HepG2 (cell line): ENCODE data around the gene ADGRB2. TPM values are rescaled to one million over a fixed set of nuclear protein-coding genes. Genes with fewer than 3 reads are reported as not detected.

Source experiments
- AKNA ChIP-seq: sonication (generic); formaldehyde crosslinking; IDR thresholded peaks from 2 replicates; pipeline ENCODE4 v1.4.0; 2020; ENCODE audit warnings: missing genetic modification reagents, borderline replicate concordance
- KDM4B ChIP-seq: sonication (generic); formaldehyde crosslinking; IDR thresholded peaks from 2 replicates; pipeline ENCODE4 v1.4.0; 2020; ENCODE audit warnings: missing genetic modification reagents
- NAIF1 ChIP-seq: sonication (generic); formaldehyde crosslinking; IDR thresholded peaks from 2 replicates; pipeline ENCODE4 v1.5.0; 2020; ENCODE audit warnings: mild to moderate bottlenecking, missing genetic modification reagents, borderline replicate concordance
- REST ChIP-seq, 2 experiments: IDR thresholded peaks; 2 replicates each; pipeline ENCODE4 v1.6.1; 2011 to 2012; ENCODE audit warnings: low read length in 2 of 2, borderline replicate concordance in 1 of 2, low read depth in 1 of 2, mild to moderate bottlenecking in 1 of 2, moderate library complexity in 1 of 2
- TEAD2 ChIP-seq: sonication (generic); formaldehyde crosslinking; IDR thresholded peaks from 2 replicates; pipeline ENCODE4 v1.9.0; 2021; ENCODE audit warnings: missing genetic modification reagents
- THAP7 ChIP-seq: sonication (generic); formaldehyde crosslinking; IDR thresholded peaks from 2 replicates; pipeline ENCODE4 v1.8.1; 2023; ENCODE audit warnings: mild to moderate bottlenecking, missing genetic modification reagents
- TMF1 ChIP-seq: sonication (generic); formaldehyde crosslinking; IDR thresholded peaks from 2 replicates; pipeline ENCODE4 v1.8.1; 2022; ENCODE audit warnings: low read depth, missing genetic modification reagents
- XRCC5 ChIP-seq: fragments of 200-400 bp; formaldehyde crosslinking; optimal IDR thresholded peaks from 2 replicates; pipeline ENCODE3; 2017; ENCODE audit warnings: mild to moderate bottlenecking, low read length
- ZBTB33 ChIP-seq: sonication (generic); formaldehyde crosslinking; IDR thresholded peaks from 2 replicates; pipeline ENCODE4 v1.4.0; 2020; ENCODE audit warnings: missing genetic modification reagents
- ZFP36L2 ChIP-seq: sonication (generic); formaldehyde crosslinking; IDR thresholded peaks from 2 replicates; pipeline ENCODE4 v1.4.0; 2020; ENCODE audit warnings: missing genetic modification reagents
- ZFP62 ChIP-seq: sonication (generic); formaldehyde crosslinking; IDR thresholded peaks from 2 replicates; pipeline ENCODE4 v1.4.0; 2020; ENCODE audit warnings: missing genetic modification reagents
- ZNF484 ChIP-seq: sonication (generic); formaldehyde crosslinking; IDR thresholded peaks from 2 replicates; pipeline ENCODE4 v1.5.1; 2020; ENCODE audit warnings: mild to moderate bottlenecking, low read depth, missing genetic modification reagents, borderline replicate concordance
- ZNF777 ChIP-seq: sonication (generic); formaldehyde crosslinking; IDR thresholded peaks from 2 replicates; pipeline ENCODE4 v1.4.0; 2020; ENCODE audit warnings: missing genetic modification reagents
- ZNF781 ChIP-seq: sonication (generic); formaldehyde crosslinking; IDR thresholded peaks from 2 replicates; pipeline ENCODE4 v1.5.1; 2020; ENCODE audit warnings: borderline replicate concordance, mild to moderate bottlenecking, missing genetic modification reagents; ENCODE audit errors: not compliant biosample characterization
- ZSCAN29 ChIP-seq: sonication (generic); formaldehyde crosslinking; conservative IDR thresholded peaks from 2 replicates; pipeline ENCODE4 v1.4.0; 2020; ENCODE audit warnings: mild to moderate bottlenecking, missing genetic modification reagents
- polyA plus RNA-seq, 8 experiments: library from polyadenylated mRNA; depleted of rRNA in 3 of 8; stranded (reverse) in 7 of 8; unstranded in 1 of 8; fragments of >200 nt; fragmentation: Illumina TruSeq in 4 of 8; extraction: Trizol in 4 of 8; gene quantifications; 2 replicates each; pipeline versions ENCODE4 v1.2.1 to v1.2.3, GENCODE V29; 2011 to 2016; ENCODE audit warnings: low read depth in 4 of 8, missing spikeins in 1 of 8, mixed read lengths in 1 of 8; ENCODE audit not compliant: insufficient read depth in 1 of 8
- total RNA-seq, 5 experiments: library from RNA; depleted of rRNA; stranded (reverse); fragments of >200 nt; fragmentation: Illumina TruSeq; extraction: Trizol; gene quantifications; 2 replicates each; pipeline ENCODE4 v1.2.3, GENCODE V29; 2016; ENCODE audit warnings: low read depth in 1 of 5

The ADGRB2 gene
- total and polyA plus RNA-seq, 2 of the 13 experiments (the other 11 are each of a cell fraction or from before 2014, with no cell fraction given), result 0.03 to 0.09 TPM

- no peak for TF ChIP-seq KDM4B (CRISPR knock-in tag)
- no peak for TF ChIP-seq THAP7 (CRISPR knock-in tag)
- TF ChIP-seq AKNA (CRISPR knock-in tag), result no peak
- TF ChIP-seq XRCC5, result peak; percentile 82
- TF ChIP-seq ZSCAN29, result 0 out of 2 replicates have a peak, but pooled peaks have one; percentile 53
- peak; percentile 23 for TF ChIP-seq ZNF781
- TF ChIP-seq NAIF1 (CRISPR knock-in tag), result no peak
- TF ChIP-seq REST (IDR thresholded peaks at IDR 0.05; ENCODE audit: borderline replicate concordance in 1 of 2, low read depth in 1 of 2, low read length in 2 of 2), result peak in 1 of 2 experiments; percentile 37; a peak in 1 of 4 replicates
- TF ChIP-seq ZNF484 (CRISPR knock-in tag), result no peak
- TF ChIP-seq ZBTB33 (CRISPR knock-in tag), result peak; percentile 53
- no peak for TF ChIP-seq TMF1 (CRISPR knock-in tag)
- no peak for TF ChIP-seq TEAD2 (CRISPR knock-in tag)
- TF ChIP-seq ZNF777 (CRISPR knock-in tag), result no peak
- no peak for TF ChIP-seq ZFP36L2 (CRISPR knock-in tag)
- TF ChIP-seq ZFP62 (CRISPR knock-in tag), result no peak
Measured at GRCh38 chr1:31701091-31701736, 62.9 kb downstream of the ADGRB2 start (continued).
